Activated CD4-positive, alpha-beta memory T cell treated with anti-CD3 and anti-CD28 coated beads, Interleukin-2, amount 10 ng/mL, durations not matched to agents 7 days and 5 days (primary cell): ENCODE measurements around the gene RHOT1. TPM values are rescaled to one million over a fixed set of nuclear protein-coding genes. Genes with fewer than 3 reads are reported as not detected.
A peak's percentile ranks its signal among the peaks of the same experiment; 100 is the strongest.

Experiments
- CTCF ChIA-PET: fragments of 350-600 bp; sonication (Branson Sonifier 250); formaldehyde crosslinking; loops from one replicate; lab custom pipeline; 2021; ENCODE audit warnings: antibody characterized with exemption, inconsistent platforms; lab: Charles Lee
- POLR2A ChIA-PET: fragments of 350-600 bp; sonication (Branson Sonifier 250); formaldehyde crosslinking; loops from one replicate; lab custom pipeline; 2021; ENCODE audit warnings: antibody characterized with exemption; lab: Charles Lee
- DNase-seq: peaks from one replicate; pipeline ENCODE4 v3.0.0-alpha.2; 2020
- H3K27ac Mint-ChIP-seq: one replicate; pipeline ENCODE4 v1.8.0; 2021; ENCODE audit warnings: mild to moderate bottlenecking, mixed read lengths
- H3K27me3 Mint-ChIP-seq: one replicate; pipeline ENCODE4 v1.8.0; 2021; ENCODE audit warnings: mixed read lengths
- H3K36me3 Mint-ChIP-seq: one replicate; pipeline ENCODE4 v1.8.0; 2021; ENCODE audit warnings: low read depth, mixed read lengths
- H3K4me1 Mint-ChIP-seq: one replicate; pipeline ENCODE4 v1.8.0; 2021; ENCODE audit warnings: mixed read lengths
- H3K4me3 Mint-ChIP-seq: one replicate; pipeline ENCODE4 v1.8.0; 2021; ENCODE audit warnings: mild to moderate bottlenecking, mixed read lengths
- H3K9me3 Mint-ChIP-seq: one replicate; pipeline ENCODE4 v1.8.0; 2021; ENCODE audit warnings: mixed read lengths
- total RNA-seq, 2 experiments: library from RNA; stranded (reverse); gene quantifications; one replicate each; pipeline ENCODE4 v1.2.3, GENCODE V29; 2021

RHOT1 gene
- total RNA-seq, 2 experiments from 2014 or later = 26.0 to 26.4 TPM

- DNase-seq = peak; percentile 41
- Mint-ChIP-seq H3K9me3 (no peaks in the 10 kb centered on the region), H3K36me3 (no peaks in the 10 kb centered on the region), H3K27me3 (peaks cover 77% of the 10 kb centered on the region), H3K27ac (no peak overlapping the region), H3K4me1 (peaks cover 18% of the 10 kb centered on the region), H3K4me3 (peak overlapping the region; percentile 72)
- CTCF ChIA-PET = no interaction called here
- POLR2A ChIA-PET = no interaction called here
Measured at GRCh38 chr17:32266389-32267301, 124.3 kb downstream of the RHOT1 start.

- H3K27ac Mint-ChIP-seq = no peak overlapping the region
- ChIA-PET POLR2A (interaction anchor here (0.5 to 1.3 kb wide), 2 partner anchors 10 to 118 kb away, joined by 3 read pairs; no protein-coding TSS in a partner anchor), CTCF (no interaction called here)
- H3K4me3 Mint-ChIP-seq = peak overlapping the region; percentile 47
- H3K27me3 Mint-ChIP-seq = peaks cover 72% of the 10 kb centered on the region
- H3K36me3 Mint-ChIP-seq = no peaks in the 10 kb centered on the region
- peaks cover 18% of the 10 kb centered on the region for H3K4me1 Mint-ChIP-seq
- DNase-seq = no peak
- H3K9me3 Mint-ChIP-seq = no peaks in the 10 kb centered on the region
Measured at GRCh38 chr17:32267690-32268205, 125.4 kb downstream of the RHOT1 start.

GRCh38 chr17:32268734-32269288 lies 126.5 kb downstream of the RHOT1 start:
- Mint-ChIP-seq H3K9me3 (no peaks in the 10 kb centered on the region), H3K4me1 (peaks cover 18% of the 10 kb centered on the region), H3K27me3 (peaks cover 63% of the 10 kb centered on the region), H3K27ac (no peak overlapping the region), H3K36me3 (no peaks in the 10 kb centered on the region), H3K4me3 (no peak overlapping the region)
- CTCF ChIA-PET = no interaction called here
- POLR2A ChIA-PET = interaction anchor here (1.3 kb wide), 1 partner anchor 9 kb away, joined by 3 read pairs; no protein-coding TSS in a partner anchor
- DNase-seq = no peak

- H3K27ac Mint-ChIP-seq = no peak overlapping the region
- ChIA-PET CTCF (no interaction called here), POLR2A (no interaction called here)
- peaks cover 57% of the 10 kb centered on the region for H3K27me3 Mint-ChIP-seq
- peaks cover 18% of the 10 kb centered on the region for H3K4me1 Mint-ChIP-seq
- H3K36me3 Mint-ChIP-seq = no peaks in the 10 kb centered on the region
- DNase-seq = no peak
- no peaks in the 10 kb centered on the region for H3K9me3 Mint-ChIP-seq
- no peak overlapping the region for H3K4me3 Mint-ChIP-seq
Measured at GRCh38 chr17:32269377-32269776, 127.1 kb downstream of the RHOT1 start.

- DNase-seq = no peak
- Mint-ChIP-seq H3K4me3 (no peak overlapping the region), H3K27ac (no peak overlapping the region), H3K36me3 (no peaks in the 10 kb centered on the region), H3K4me1 (peaks cover 10% of the 10 kb centered on the region), H3K27me3 (peaks cover 48% of the 10 kb centered on the region), H3K9me3 (no peaks in the 10 kb centered on the region)
- POLR2A ChIA-PET = no interaction called here
- CTCF ChIA-PET = interaction anchor here (0.6 kb wide), 1 partner anchor 185 kb away, joined by 5 read pairs; no protein-coding TSS in a partner anchor
Measured at GRCh38 chr17:32271844-32272243, 129.5 kb downstream of the RHOT1 start.

GRCh38 chr17:32274101-32274500 lies 131.8 kb downstream of the RHOT1 start:
- H3K4me1 Mint-ChIP-seq = no peaks in the 10 kb centered on the region
- H3K27ac Mint-ChIP-seq = no peak overlapping the region
- DNase-seq = no peak
- H3K27me3 Mint-ChIP-seq = peaks cover 27% of the 10 kb centered on the region
- ChIA-PET POLR2A (interaction anchor here (0.6 kb wide), 1 partner anchor 342 kb away, joined by 3 read pairs; no protein-coding TSS in a partner anchor), CTCF (no interaction called here)
- H3K36me3 Mint-ChIP-seq = no peaks in the 10 kb centered on the region
- no peak overlapping the region for H3K4me3 Mint-ChIP-seq
- H3K9me3 Mint-ChIP-seq = no peaks in the 10 kb centered on the region

GRCh38 chr17:32274643-32275042 lies 132.3 kb downstream of the RHOT1 start:
- Mint-ChIP-seq H3K27me3 (peaks cover 21% of the 10 kb centered on the region), H3K9me3 (no peaks in the 10 kb centered on the region), H3K36me3 (no peaks in the 10 kb centered on the region), H3K27ac (no peak overlapping the region), H3K4me1 (no peaks in the 10 kb centered on the region), H3K4me3 (no peak overlapping the region)
- DNase-seq = no peak
- ChIA-PET CTCF (no interaction called here), POLR2A (interaction anchor here (0.6 kb wide), 1 partner anchor 342 kb away, joined by 3 read pairs; no protein-coding TSS in a partner anchor)

Other genes starting within 250 kb of the RHOT1 start
- 10 to 100 TPM; 67.3 to 73.0 TPM for gene UTP6, start 240.8 kb upstream of the RHOT1 start, total RNA-seq
- 10 to 100 TPM; 60.1 to 61.2 TPM for gene SUZ12, start 205.5 kb upstream of the RHOT1 start, total RNA-seq
- gene LRRC37B, start 135.1 kb upstream of the RHOT1 start, total RNA-seq = 10 to 100 TPM; 41.1 to 44.9 TPM
- under 1 TPM; 0.45 to 0.55 TPM for gene RHBDL3, start 123.3 kb downstream of the RHOT1 start, total RNA-seq
- 10 to 100 TPM; 32.1 to 35.1 TPM for gene C17orf75, start 199.7 kb downstream of the RHOT1 start, total RNA-seq
- gene ZNF207, start 207.7 kb downstream of the RHOT1 start, total RNA-seq = 100 to 1,000 TPM; 238 to 257 TPM